Measurements from ENCODE around the gene EDC4.

DNA sequence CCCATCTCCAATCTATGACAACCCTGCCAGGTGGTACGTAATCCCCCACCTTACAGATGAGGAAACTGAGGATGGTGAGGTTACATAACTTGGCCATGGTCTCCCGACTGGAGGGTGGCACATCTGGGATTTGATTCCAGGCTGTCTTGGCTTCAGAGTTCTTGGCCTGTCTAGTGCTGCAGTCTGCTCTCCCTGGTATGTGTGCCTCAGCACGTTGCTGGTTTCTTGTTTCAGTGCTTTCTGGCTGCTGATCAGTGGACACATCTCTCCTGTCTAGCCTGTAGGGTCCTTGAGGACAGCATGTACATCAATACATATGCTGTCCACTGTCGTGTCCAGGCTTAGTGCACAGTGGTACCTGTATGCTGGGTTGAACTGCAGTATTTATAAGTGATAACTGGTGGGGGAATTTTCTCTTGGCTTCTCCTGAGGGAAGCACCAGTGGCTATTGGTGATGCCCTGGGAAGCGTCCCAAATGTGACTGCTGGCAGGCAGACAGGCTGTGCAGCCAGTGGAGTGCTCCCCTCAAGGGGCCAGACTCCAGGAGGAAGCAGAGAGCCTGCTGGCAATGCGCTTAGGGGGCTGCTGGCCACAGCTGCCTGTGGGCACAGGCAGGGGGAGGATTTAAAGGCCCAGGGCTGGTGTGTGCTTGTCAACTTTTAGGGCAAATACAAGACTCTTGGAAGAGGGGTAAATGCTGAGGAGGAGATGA, 44.4 kb downstream of the EDC4 start:
- no peak for TF ChIP-seq POLR2A (IDR thresholded peaks at IDR 0.05)
- TF ChIP-seq CTCF (IDR thresholded peaks at IDR 0.05), result no peak
